ENCODE data around the gene TRIM68.
A peak's percentile ranks its signal among the peaks of the same experiment; 100 is the strongest.

Gene TRIM68

DNA sequence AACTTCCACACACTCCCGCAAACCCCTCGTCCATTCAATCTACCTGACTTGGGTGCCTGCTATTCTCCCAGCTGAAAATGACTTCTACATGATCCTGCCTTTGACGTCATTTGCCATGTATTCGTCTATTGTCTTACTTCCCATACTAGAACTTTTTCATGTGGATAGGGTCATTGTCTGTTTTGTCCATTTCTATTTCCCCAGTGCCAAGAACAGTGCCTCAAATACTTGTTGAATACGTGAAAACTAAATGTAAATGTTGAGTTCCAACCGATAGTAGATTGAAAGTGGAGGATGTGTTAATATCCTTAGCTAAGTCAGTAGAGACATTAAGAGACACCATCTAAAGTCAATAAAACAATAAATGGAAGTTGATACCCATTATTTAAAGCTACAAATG is 935 bp downstream of the TRIM68 start:
- intact Hi-C loops (cut with DNase I): no loop called here
- no peak for DNase-seq

DNA sequence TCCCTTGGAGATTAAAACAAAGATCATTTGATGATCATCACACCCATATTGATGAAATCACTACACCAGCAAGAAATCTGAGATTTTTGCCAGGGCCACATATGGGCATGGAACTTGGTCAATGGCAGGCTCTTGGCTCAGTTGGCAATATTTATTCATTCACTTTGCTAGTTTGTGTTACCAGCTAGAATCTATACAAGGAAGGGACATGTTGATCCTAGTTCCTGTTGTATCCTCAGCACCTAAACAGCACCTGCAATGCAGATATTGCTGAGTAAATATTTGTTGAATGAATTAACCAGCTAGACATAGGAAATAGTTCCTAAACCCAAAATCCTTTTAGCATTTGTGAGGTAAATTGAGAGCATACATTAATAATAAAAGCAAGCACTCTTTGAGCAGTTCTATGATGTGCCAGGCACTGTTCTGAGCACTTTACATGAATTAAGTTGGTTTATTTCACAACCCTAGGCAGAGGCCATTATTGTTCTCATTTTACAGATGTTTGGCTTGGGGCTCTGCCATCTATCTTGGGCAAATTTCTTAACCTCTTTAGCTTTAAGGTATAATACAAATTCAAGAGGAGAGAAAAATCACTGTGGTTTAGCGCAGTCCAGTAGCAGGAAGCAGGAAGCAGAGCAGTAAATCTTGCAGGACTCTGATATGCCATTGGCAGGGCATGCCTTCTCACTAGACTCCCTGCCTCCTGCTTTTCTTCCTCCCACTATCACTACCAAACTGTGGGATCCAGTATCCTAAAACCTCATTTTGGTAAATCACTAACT is 1.6 kb downstream of the TRIM68 start:
- intact Hi-C loops (cut with DNase I): no loop called here
- no peak for DNase-seq

- intact Hi-C loops (cut with DNase I): no loop called here
- peak in 1 of 10 donors; percentile 74 for DNase-seq
These were observed 3.0 kb downstream of the TRIM68 start for GRCh38 chr11:4605057-4605456.

GRCh38 chr11:4593739-4594138 is 14.3 kb downstream of the TRIM68 start, which contains the start of gene OR52I1:
Gene OR52I1 (plus strand): TSS chr11:4594039. CDS start chr11:4594039, 0 bp downstream.
- intact Hi-C loops (cut with DNase I): no loop called here
- no peak for DNase-seq

DNA sequence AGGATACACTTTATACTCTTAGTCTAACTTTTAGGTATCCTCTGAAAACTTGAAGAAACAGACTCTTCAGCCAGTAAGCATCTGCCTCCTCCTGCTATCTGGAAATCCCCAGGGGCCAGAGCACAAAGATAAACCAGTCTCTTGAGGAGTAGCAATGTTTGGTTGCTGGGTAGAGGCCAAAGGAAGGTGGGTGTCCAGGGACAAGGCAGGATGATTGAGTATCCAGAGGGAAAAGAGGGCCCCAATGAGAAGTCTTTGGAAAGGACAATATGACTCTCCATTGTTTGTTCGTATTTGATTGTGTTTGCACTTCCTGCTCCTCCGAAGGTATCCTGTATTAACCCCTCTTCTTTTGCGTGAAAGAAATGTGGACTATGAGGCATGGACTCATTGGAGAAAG is 19.0 kb downstream of the TRIM68 start:
- intact Hi-C loops (cut with DNase I): no loop called here
- no peak for DNase-seq

DNA sequence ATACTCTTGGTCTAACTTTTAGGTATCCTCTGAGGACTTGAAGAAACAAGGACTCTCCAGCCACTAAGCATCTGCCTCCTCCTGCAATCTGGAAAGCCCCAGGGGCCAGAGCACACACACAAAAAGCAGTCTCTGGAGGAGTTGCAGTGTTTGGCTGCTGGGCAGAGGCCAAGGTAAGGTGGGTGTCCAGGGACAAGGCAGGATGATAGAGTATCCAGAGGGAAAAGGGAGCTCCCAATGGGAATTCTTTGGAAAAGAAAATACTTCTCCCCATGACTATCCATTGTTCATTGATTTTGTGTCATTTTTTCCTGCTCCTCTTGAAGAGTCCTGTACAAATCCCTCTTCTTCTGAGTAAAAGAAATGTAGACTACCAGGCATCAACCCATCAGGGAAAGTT is 26.6 kb downstream of the TRIM68 start, which contains the start of gene OR52I2:
OR52I2 (plus strand) TSS at position 301 of the 400 bp plus-strand sequence.
- no peak for DNase-seq
- intact Hi-C loops (cut with DNase I): no loop called here

GRCh38 chr11:4580124-4580523 is 27.9 kb downstream of the TRIM68 start:
- no peak for DNase-seq
- intact Hi-C loops (cut with DNase I): no loop called here

- intact Hi-C loops (cut with DNase I): no loop called here
- no peak for DNase-seq
These were observed 29.4 kb downstream of the TRIM68 start for GRCh38 chr11:4578624-4579023.

- DNase-seq: no peak
- intact Hi-C loops (cut with DNase I): no loop called here
These were observed 30.3 kb downstream of the TRIM68 start for GRCh38 chr11:4577761-4578160.

- DNase-seq: no peak
- intact Hi-C loops (cut with DNase I): no loop called here
These were observed 31.2 kb downstream of the TRIM68 start for GRCh38 chr11:4576880-4577279.

- intact Hi-C loops (cut with DNase I): no loop called here
These were observed 39.0 kb downstream of the TRIM68 start for GRCh38 chr11:4569075-4569474.

GRCh38 chr11:4565371-4565770 is 42.7 kb downstream of the TRIM68 start:
- DNase-seq: no peak
- intact Hi-C loops (cut with DNase I): no loop called here

More at GRCh38 chr11:4569075-4569474, 39.0 kb downstream of the TRIM68 start:
- DNase-seq: no peak

- intact Hi-C loops (cut with DNase I): no loop called here
- no peak for DNase-seq
These were observed 47.6 kb downstream of the TRIM68 start for GRCh38 chr11:4560467-4560866.

DNA sequence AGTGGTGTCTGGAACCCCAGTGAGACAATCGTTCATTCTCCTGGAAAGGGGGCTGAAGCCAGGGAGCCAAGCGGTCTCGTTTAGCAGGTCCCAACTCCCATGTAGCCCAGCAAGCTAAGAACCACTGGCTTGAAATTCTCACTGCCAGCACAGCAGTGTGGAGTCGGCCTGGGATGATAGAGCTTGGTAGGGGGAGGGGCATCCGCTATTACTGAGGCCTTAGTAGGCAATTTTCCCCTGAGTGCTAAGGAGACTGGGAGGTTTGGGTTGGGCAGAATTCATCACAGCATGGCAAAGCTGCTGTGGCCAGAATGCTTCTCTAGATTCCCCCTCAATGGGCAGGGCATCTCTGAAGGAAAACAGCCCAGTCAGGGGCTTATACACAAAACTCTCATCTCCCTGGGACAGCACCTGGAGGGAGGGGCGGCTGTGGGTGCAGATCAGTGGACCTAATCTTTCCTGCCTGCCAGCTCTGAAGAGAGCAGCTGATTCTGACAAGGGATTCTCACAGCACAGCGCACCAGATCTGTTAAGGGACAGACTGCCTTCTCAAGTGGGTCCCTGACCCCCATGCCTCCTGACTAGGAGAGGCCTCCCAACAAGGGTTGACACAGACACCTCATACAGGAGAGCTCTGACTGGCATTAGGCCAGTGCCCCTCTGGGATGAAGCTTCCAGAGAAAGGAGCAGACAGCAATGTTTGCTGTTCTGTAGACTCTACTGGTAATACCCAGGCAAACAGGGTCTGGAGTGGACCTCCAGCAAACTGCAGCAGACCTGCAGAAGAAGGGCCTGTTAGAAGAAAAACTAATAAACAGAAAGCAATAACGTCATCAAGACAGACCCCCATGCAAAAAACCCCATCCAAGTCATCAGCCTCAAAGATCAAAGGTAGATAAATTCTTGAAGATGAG is 48.2 kb downstream of the TRIM68 start:
- DNase-seq: no peak
- intact Hi-C loops (cut with DNase I): no loop called here

DNA sequence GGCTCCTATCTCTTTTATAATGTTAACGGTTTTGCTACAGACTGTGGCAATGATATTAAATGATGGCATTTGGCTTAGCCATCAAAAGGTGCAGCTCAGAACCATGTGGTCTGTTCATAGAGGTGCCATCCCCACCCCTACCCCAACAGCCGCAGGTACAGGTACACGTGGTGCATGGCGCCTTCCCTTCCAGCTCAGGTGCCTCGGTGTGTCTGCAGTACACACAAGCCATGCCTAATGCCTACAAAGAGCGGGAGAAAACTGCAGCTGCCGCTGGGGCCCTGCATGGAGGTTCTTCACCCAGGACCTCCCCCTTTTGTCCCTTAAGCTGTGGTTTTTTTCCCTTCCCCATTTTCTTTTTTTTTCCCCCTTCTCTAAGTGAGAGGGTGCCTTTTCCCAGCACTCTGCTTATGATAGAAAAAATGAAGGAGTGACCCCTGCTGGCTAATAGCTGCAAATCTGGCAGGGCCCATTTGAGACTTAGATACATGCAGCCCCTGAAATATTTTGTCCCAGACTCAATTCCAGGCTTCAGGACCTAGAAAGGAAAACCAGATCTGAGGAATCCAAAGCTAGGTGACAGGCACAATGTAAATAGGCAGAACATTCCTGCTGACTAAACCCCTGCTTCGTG is 56.6 kb downstream of the TRIM68 start:
- no peak for DNase-seq
- intact Hi-C loops (cut with DNase I): no loop called here
